ENCODE measurements around the gene CACNG1. TPM values are rescaled to one million over a fixed set of nuclear protein-coding genes. Genes with fewer than 3 reads are reported as not detected.

CACNG1 gene
- total and polyA plus RNA-seq, 2 donors (not counting 3 experiments of a cell fraction or from before 2014, with no cell fraction given): not detected

- TF ChIP-seq CTCF (IDR thresholded peaks at IDR 0.05; ENCODE audit: extremely low read depth in 1 of 2, insufficient read depth in 1 of 2, low read depth in 1 of 2, low read length in 2 of 2): no peak
- no peak for TF ChIP-seq EZH2 (IDR thresholded peaks at IDR 0.05; ENCODE audit: borderline replicate concordance, low read depth, low read length, severe bottlenecking)
- TF ChIP-seq JUN (IDR thresholded peaks at IDR 0.05; ENCODE audit: borderline replicate concordance, insufficient read depth, insufficient read length, low read depth): no peak
- no peak for TF ChIP-seq FOS (IDR thresholded peaks at IDR 0.05; ENCODE audit: borderline replicate concordance, insufficient read depth, low read length)
- no peak for TF ChIP-seq POLR2AphosphoS5 (IDR thresholded peaks at IDR 0.05; ENCODE audit: insufficient read depth, low read depth, low read length)
- H3K27ac ChIP-seq (ENCODE audit: insufficient read depth, low read depth, low read length): no peak overlapping the region
- dilution Hi-C loops (cut with MboI; ENCODE audit: extremely low pct_ligation_motif_present, low sequenced_read_pairs): no loop called here
- no peak overlapping the region for H3K4me3 ChIP-seq (replicated peaks in 1 of 3; ENCODE audit: insufficient read depth in 1 of 3, low read depth in 1 of 3, low read length in 3 of 3)
- DNase-seq (ENCODE audit: low read depth, low spot score): no peak
- no peaks in the 10 kb centered on the region for H3K27me3 ChIP-seq (ENCODE audit: control insufficient read depth in 2 of 2, insufficient read depth in 2 of 2, low read length in 2 of 2)
- H4K20me1 ChIP-seq (replicated peaks; ENCODE audit: control insufficient read depth, extremely low read depth, insufficient read depth, low read length): no peaks in the 10 kb centered on the region
- ChIA-PET CTCF (interaction anchor here (1.1 kb wide), 1 partner anchor 13 kb away, joined by 3 read pairs; no protein-coding TSS in a partner anchor), POLR2A (no interaction called here)
- intact Hi-C loops (cut with micrococcal nuclease): no loop called here
- H3K36me3 ChIP-seq (ENCODE audit: control insufficient read depth in 2 of 2, extremely low read depth in 1 of 2, insufficient read depth in 2 of 2, low read length in 2 of 2): no peaks in the 10 kb centered on the region
- no peaks in the 10 kb centered on the region for H3K4me1 ChIP-seq (ENCODE audit: control insufficient read depth, extremely low read depth, insufficient read depth, low read length)
- H2AFZ ChIP-seq (ENCODE audit: low read depth, low read length): no peak overlapping the region
- H3K9me1 ChIP-seq (replicated peaks; ENCODE audit: control insufficient read depth, extremely low read depth, insufficient read depth, low read length): no peaks in the 10 kb centered on the region
- H3K9ac ChIP-seq (replicated peaks; ENCODE audit: extremely low read depth, insufficient read depth, low read length): no peak overlapping the region
- H3K9me3 ChIP-seq (replicated peaks; ENCODE audit: control insufficient read depth, insufficient read depth, low read length): no peaks in the 10 kb centered on the region
- no peak overlapping the region for H3K4me2 ChIP-seq (ENCODE audit: insufficient read depth, low read length)
- no TSS peak for BruUV-seq (replicated peaks)
- no peak for FAIRE-seq
- no peaks in the 10 kb centered on the region for H3K79me2 ChIP-seq (ENCODE audit: control insufficient read depth, insufficient read depth, low read length)
Measured at GRCh38 chr17:66995944-66996343, 48.4 kb upstream of the CACNG1 start.

GRCh38 chr17:66996926-66997325 is 47.4 kb upstream of the CACNG1 start:
- dilution Hi-C loops (cut with MboI; ENCODE audit: extremely low pct_ligation_motif_present, low sequenced_read_pairs): no loop called here
- POLR2A ChIA-PET: no interaction called here
- CTCF ChIA-PET: interaction anchor here (1.1 kb wide), 1 partner anchor 12 kb away, joined by 3 read pairs; no protein-coding TSS in a partner anchor
- Histone ChIP-seq H3K9me1 (replicated peaks; ENCODE audit: control insufficient read depth, extremely low read depth, insufficient read depth, low read length) (no peaks in the 10 kb centered on the region), H3K27me3 (ENCODE audit: control insufficient read depth in 2 of 2, insufficient read depth in 2 of 2, low read length in 2 of 2) (no peaks in the 10 kb centered on the region), H3K9ac (replicated peaks; ENCODE audit: extremely low read depth, insufficient read depth, low read length) (no peak overlapping the region), H3K27ac (ENCODE audit: insufficient read depth, low read depth, low read length) (no peak overlapping the region), H3K4me1 (ENCODE audit: control insufficient read depth, extremely low read depth, insufficient read depth, low read length) (no peaks in the 10 kb centered on the region), H3K79me2 (ENCODE audit: control insufficient read depth, insufficient read depth, low read length) (no peaks in the 10 kb centered on the region), H4K20me1 (replicated peaks; ENCODE audit: control insufficient read depth, extremely low read depth, insufficient read depth, low read length) (no peaks in the 10 kb centered on the region), H3K4me3 (replicated peaks in 1 of 3; ENCODE audit: insufficient read depth in 1 of 3, low read depth in 1 of 3, low read length in 3 of 3) (no peak overlapping the region), H3K36me3 (ENCODE audit: control insufficient read depth in 2 of 2, extremely low read depth in 1 of 2, insufficient read depth in 2 of 2, low read length in 2 of 2) (no peaks in the 10 kb centered on the region), H2AFZ (ENCODE audit: low read depth, low read length) (no peak overlapping the region), H3K9me3 (replicated peaks; ENCODE audit: control insufficient read depth, insufficient read depth, low read length) (no peaks in the 10 kb centered on the region), H3K4me2 (ENCODE audit: insufficient read depth, low read length) (no peak overlapping the region)
- no peak for DNase-seq (ENCODE audit: low read depth, low spot score)
- BruUV-seq (replicated peaks): no TSS peak
- intact Hi-C loops (cut with micrococcal nuclease): no loop called here
- FAIRE-seq: no peak
- TF ChIP-seq POLR2A (IDR thresholded peaks at IDR 0.05; ENCODE audit: low read depth, low read length) (no peak), GATA2 (IDR thresholded peaks at IDR 0.05; ENCODE audit: insufficient read depth, insufficient read length, low read depth, low read length) (no peak), FOS (IDR thresholded peaks at IDR 0.05; ENCODE audit: borderline replicate concordance, insufficient read depth, low read length) (no peak), JUN (IDR thresholded peaks at IDR 0.05; ENCODE audit: borderline replicate concordance, insufficient read depth, insufficient read length, low read depth) (no peak), POLR2AphosphoS5 (IDR thresholded peaks at IDR 0.05; ENCODE audit: insufficient read depth, low read depth, low read length) (no peak)

Measured in endothelial cell of umbilical vein (primary cell).